ENCODE data around the gene MYOF.
"Not testable (repeated sequence)": the region's sequence is repeated elsewhere in the genome, so short reads cannot be mapped to it uniquely, and the experiment has no call there.

Gene MYOF

GRCh38 chr10:93475871-93476270 is 6.3 kb downstream of the MYOF start:
- no peak for DNase-seq

- no peak for DNase-seq
Measured at GRCh38 chr10:93475227-93475626, 6.9 kb downstream of the MYOF start.

GRCh38 chr10:93473804-93474472 is 8.2 kb downstream of the MYOF start:
- no peak for DNase-seq

- DNase-seq, result no peak
Measured at GRCh38 chr10:93473161-93473560, 9.0 kb downstream of the MYOF start.

- DNase-seq, result no peak
Measured at GRCh38 chr10:93471110-93471651, 11.0 kb downstream of the MYOF start.

GRCh38 chr10:93469454-93469853 is 12.7 kb downstream of the MYOF start:
- no peak for DNase-seq

- DNase-seq, result no peak
Measured at GRCh38 chr10:93468461-93469213, 13.5 kb downstream of the MYOF start.

- not testable (repeated sequence) for DNase-seq
Measured at GRCh38 chr10:93467635-93468034, 14.5 kb downstream of the MYOF start.

- no peak for DNase-seq
Measured at GRCh38 chr10:93465806-93466675, 16.1 kb downstream of the MYOF start.

GRCh38 chr10:93464776-93465388 is 17.3 kb downstream of the MYOF start:
- DNase-seq, result no peak

GRCh38 chr10:93463723-93464476 is 18.2 kb downstream of the MYOF start:
- DNase-seq, result no peak

- peak; percentile 24 for DNase-seq
Measured at GRCh38 chr10:93462881-93463280, 19.3 kb downstream of the MYOF start.

GRCh38 chr10:93462371-93462770 is 19.8 kb downstream of the MYOF start:
- DNase-seq, result no peak

GRCh38 chr10:93461807-93462178 is 20.3 kb downstream of the MYOF start:
- no peak for DNase-seq

- no peak for DNase-seq
Measured at GRCh38 chr10:93461109-93461806, 20.9 kb downstream of the MYOF start.

GRCh38 chr10:93459466-93459865 is 22.7 kb downstream of the MYOF start:
- no peak for DNase-seq

GRCh38 chr10:93458821-93459257 is 23.3 kb downstream of the MYOF start:
- no peak for DNase-seq

GRCh38 chr10:93457511-93457910 is 24.6 kb downstream of the MYOF start:
- DNase-seq, result no peak

- no peak for DNase-seq
Measured at GRCh38 chr10:93456480-93456879, 25.7 kb downstream of the MYOF start.

- no peak for DNase-seq
Measured at GRCh38 chr10:93454736-93455135, 27.4 kb downstream of the MYOF start.

GRCh38 chr10:93454146-93454545 is 28.0 kb downstream of the MYOF start:
- DNase-seq, result no peak
